K562 (cell line): Measurements from ENCODE around the gene FGF22. TPM values are rescaled to one million over a fixed set of nuclear protein-coding genes. Genes with fewer than 3 reads are reported as not detected.

Experiments used
- ATAC-seq: fragments of 200-7000 bp; cut with Tn5 transposase; 3 replicates; pipeline ENCODE4 v1.9.1; 2020; ENCODE audit warnings: moderate library complexity
- BruUV-seq: library from RNA; stranded (reverse); fragments of 400-500 nt; replicated peaks from 2 replicates; lab custom pipeline; 2021; lab: Mats Ljungman, UMichigan
- CTCF ChIA-PET: fragments of 300-600 bp; formaldehyde crosslinking; extraction: SDS; loops from one replicate; lab custom pipeline; 2021; ENCODE audit warnings: low intra/inter-chr PET ratio; lab: Yijun Ruan, JAX
- POLR2A ChIA-PET: fragments of 300-600, 350-650 bp; sonication (Branson Sonifier 250); formaldehyde crosslinking; extraction: SDS; loops from one replicate; lab custom pipeline; 2021; ENCODE audit warnings: antibody characterized with exemption, inconsistent platforms; lab: Yijun Ruan, JAX
- DNase-seq, 4 experiments: peaks; one replicate each; pipeline versions ENCODE4 v3.0.0 to v3.0.0-alpha.2; 2011 to 2018; ENCODE audit warnings: low spot score in 3 of 4, mixed read lengths in 3 of 4; ENCODE audit errors: extremely low read depth in 1 of 4
- FAIRE-seq: peaks from 2 replicates; lab custom pipeline; 2011; peaks lifted over from hg19 to GRCh38; lab: Jason Lieb, UNC
- H2AFZ ChIP-seq: 2 replicates; pipeline ENCODE4 v1.6.0; 2011; ENCODE audit warnings: low read depth, low read length, control low read depth, inconsistent platforms
- H3K27ac ChIP-seq: fragments of 200-600 bp; 3 replicates; pipeline ENCODE4 v1.8.0; 2011; ENCODE audit warnings: low read depth, mild to moderate bottlenecking, control low read depth, inconsistent platforms, low read length, moderate library complexity, mixed read lengths; ENCODE audit errors: extremely low read depth
- H3K27me3 ChIP-seq, 2 experiments: fragments of 300-600 bp in 1 of 2; 2 replicates in 1 of 2; 3 replicates in 1 of 2; pipeline versions ENCODE4 v1.6.0 to v1.8.0; 2011; ENCODE audit warnings: inconsistent platforms in 2 of 2, low read length in 2 of 2, mild to moderate bottlenecking in 1 of 2, mixed read lengths in 1 of 2, moderate library complexity in 1 of 2; ENCODE audit not compliant: control insufficient read depth in 2 of 2, insufficient read depth in 2 of 2
- H3K36me3 ChIP-seq: fragments of 300-600 bp; 3 replicates; pipeline ENCODE4 v1.8.0; 2011; ENCODE audit warnings: mild to moderate bottlenecking, low read length, inconsistent platforms; ENCODE audit not compliant: control insufficient read depth, insufficient read depth
- H3K4me1 ChIP-seq, 2 experiments: fragments of 200-600 bp in 1 of 2; replicated peaks in 1 of 2; 2 replicates in 1 of 2; 3 replicates in 1 of 2; pipeline versions ENCODE4 v1.5.1 to v1.8.0; 2011; ENCODE audit warnings: inconsistent platforms in 2 of 2, low read length in 2 of 2, mild to moderate bottlenecking in 1 of 2, mixed read lengths in 1 of 2, moderate library complexity in 1 of 2; ENCODE audit not compliant: control insufficient read depth in 2 of 2, insufficient read depth in 2 of 2
- H3K4me2 ChIP-seq: 2 replicates; pipeline ENCODE4 v1.6.1; 2011; ENCODE audit warnings: low read length, control low read depth, inconsistent platforms, mixed read lengths; ENCODE audit not compliant: insufficient read depth
- H3K4me3 ChIP-seq: fragments of 200-600 bp; sonication (generic), shearing (Covaris generic); 2 replicates; pipeline ENCODE4 v1.5.1; 2016; ENCODE audit warnings: control low read depth, inconsistent platforms
- H3K79me2 ChIP-seq: fragments of 200-600 bp; 3 replicates; pipeline ENCODE4 v1.8.0; 2011; ENCODE audit warnings: low read length, inconsistent platforms; ENCODE audit not compliant: control insufficient read depth, insufficient read depth
- H3K9ac ChIP-seq, 2 experiments: 2 replicates each; pipeline versions ENCODE4 v1.6.0 to v1.6.1; 2011; ENCODE audit warnings: low read depth in 2 of 2, low read length in 2 of 2, control low read depth in 1 of 2, inconsistent platforms in 1 of 2, mild to moderate bottlenecking in 1 of 2, mixed read lengths in 1 of 2; ENCODE audit not compliant: insufficient read depth in 1 of 2
- H3K9me1 ChIP-seq: one replicate; pipeline ENCODE4 v1.6.0; 2011; ENCODE audit warnings: inconsistent platforms, mild to moderate bottlenecking, low read length, moderate library complexity; ENCODE audit not compliant: control insufficient read depth, insufficient read depth
- H3K9me3 ChIP-seq: replicated peaks from 2 replicates; pipeline ENCODE4 v1.5.1; 2011; ENCODE audit warnings: low read depth, low read length, inconsistent platforms; ENCODE audit not compliant: control insufficient read depth, insufficient read depth
- H4K20me1 ChIP-seq: replicated peaks from 2 replicates; pipeline ENCODE4 v1.6.1; 2011; ENCODE audit warnings: low read length, inconsistent platforms, mixed read lengths; ENCODE audit not compliant: control insufficient read depth, insufficient read depth
- ARHGAP35 ChIP-seq: fragments of 450-650 bp; IDR thresholded peaks from 2 replicates; pipeline ENCODE4 v1.6.1; 2018; ENCODE audit not compliant: partially characterized antibody
- ARNT ChIP-seq, 2 experiments: fragments of 450-650 bp; IDR thresholded peaks; 2 replicates each; pipeline ENCODE4 v1.6.1; 2016; ENCODE audit warnings: mild to moderate bottlenecking in 1 of 2
- BHLHE40 ChIP-seq: IDR thresholded peaks from 2 replicates; pipeline ENCODE4 v1.6.1; 2011; ENCODE audit warnings: low read length, improper control_type of control experiment
- BMI1 ChIP-seq: fragments of 150-350 bp; IDR thresholded peaks from 2 replicates; pipeline ENCODE4 v1.6.1; 2014; ENCODE audit warnings: low read length
- CREB5 ChIP-seq: fragments of 250-450 bp; sonication (Bioruptor Pico); IDR thresholded peaks from 2 replicates; pipeline ENCODE4 v1.5.0; 2020; ENCODE audit warnings: mild to moderate bottlenecking
- DIDO1 ChIP-seq: fragments of 450-650 bp; IDR thresholded peaks from 2 replicates; pipeline ENCODE4 v1.6.1; 2016; ENCODE audit warnings: low read depth, missing biosample characterization, missing genetic modification characterization
- EHMT2 ChIP-seq: fragments of 450-650 bp; IDR thresholded peaks from 2 replicates; pipeline ENCODE4 v1.6.1; 2018; ENCODE audit warnings: antibody characterized with exemption
- FOXJ3 ChIP-seq: sonication (generic); formaldehyde crosslinking; IDR thresholded peaks from 2 replicates; pipeline ENCODE4 v1.4.0; 2020; ENCODE audit warnings: mild to moderate bottlenecking, missing genetic modification reagents
- HDAC2 ChIP-seq: fragments of 450-650 bp; IDR thresholded peaks from 2 replicates; pipeline ENCODE4 v1.6.1; 2016; ENCODE audit warnings: mild to moderate bottlenecking
- HDAC3 ChIP-seq: fragments of 450-650 bp; IDR thresholded peaks from 2 replicates; pipeline ENCODE4 v1.6.1; 2018; ENCODE audit warnings: borderline replicate concordance, mild to moderate bottlenecking, moderate library complexity; ENCODE audit not compliant: partially characterized antibody
- HLTF ChIP-seq: fragments of 450-650 bp; IDR thresholded peaks from 2 replicates; pipeline ENCODE4 v1.6.1; 2016
- JUN ChIP-seq, 2 experiments: sonication (generic) in 1 of 2; formaldehyde crosslinking in 1 of 2; IDR thresholded peaks; 2 replicates each; pipeline versions ENCODE4 v1.6.1 to v1.8.0; 2012 to 2022; ENCODE audit warnings: borderline replicate concordance in 2 of 2, mild to moderate bottlenecking in 2 of 2, improper control_type of control experiment in 1 of 2, low read depth in 1 of 2, low read length in 1 of 2, missing genetic modification reagents in 1 of 2
- KLF6 ChIP-seq: fragments of 250-450 bp; sonication (Bioruptor Pico); IDR thresholded peaks from 2 replicates; pipeline ENCODE4 v1.4.0; 2020; ENCODE audit warnings: mild to moderate bottlenecking, moderate library complexity, borderline replicate concordance
- MIER1 ChIP-seq: fragments of 450-650 bp; IDR thresholded peaks from 2 replicates; pipeline ENCODE4 v1.6.1; 2016; ENCODE audit warnings: antibody characterized with exemption, mild to moderate bottlenecking, low read depth
- MYNN ChIP-seq, 2 experiments: sonication (generic); formaldehyde crosslinking in 1 of 2; IDR thresholded peaks; 2 replicates each; pipeline versions ENCODE4 v1.5.0 to v1.6.1; 2016 to 2020; ENCODE audit warnings: antibody characterized with exemption in 1 of 2, missing genetic modification reagents in 1 of 2
- PHB2 ChIP-seq: fragments of 450-650 bp; IDR thresholded peaks from 2 replicates; pipeline ENCODE4 v1.6.1; 2017; ENCODE audit warnings: low read depth
- PHF8 ChIP-seq: fragments of 200-600 bp; sonication (generic); IDR thresholded peaks from 2 replicates; pipeline ENCODE4 v1.6.1; 2012; ENCODE audit warnings: mixed run types, mild to moderate bottlenecking, inconsistent platforms, low read length, moderate library complexity, borderline replicate concordance
- PRMT5 ChIP-seq: sonication (generic); formaldehyde crosslinking; IDR thresholded peaks from 2 replicates; pipeline ENCODE4 v1.5.0; 2020; ENCODE audit warnings: missing genetic modification reagents
- SAP30 ChIP-seq: fragments of 200-600 bp; sonication (generic); IDR thresholded peaks from 2 replicates; pipeline ENCODE4 v1.6.1; 2012; ENCODE audit warnings: borderline replicate concordance, low read depth, mild to moderate bottlenecking, moderate library complexity, low read length, control low read depth, inconsistent platforms; ENCODE audit not compliant: insufficient read depth, poor library complexity, severe bottlenecking
- STAG1 ChIP-seq: sonication (generic); formaldehyde crosslinking; IDR thresholded peaks from 2 replicates; pipeline ENCODE4 v1.5.0; 2020; ENCODE audit warnings: missing genetic modification reagents, borderline replicate concordance
- ZEB2 ChIP-seq: fragments of 450-650 bp; IDR thresholded peaks from 2 replicates; pipeline ENCODE4 v1.6.1; 2016
- ZFP36 ChIP-seq: fragments of 150-350 bp; IDR thresholded peaks from 2 replicates; pipeline ENCODE4 v1.6.1; 2018; ENCODE audit warnings: low read length, low read depth; ENCODE audit not compliant: partially characterized antibody
- ZNF212 ChIP-seq: fragments of 450-650 bp; formaldehyde crosslinking; IDR thresholded peaks from 2 replicates; pipeline ENCODE4 v1.4.0; 2020; ENCODE audit warnings: mild to moderate bottlenecking
- WGBS: fragments of 100-300 bp; shearing (Covaris generic); methylation state at CpG from one replicate; pipeline ENCODE4 v1.1.6; 2016; ENCODE audit warnings: low coverage, mixed read lengths; ENCODE audit not compliant: insufficient coverage; ENCODE audit errors: missing lambda C conversion rate; 5-methylcytosine and 5-hydroxymethylcytosine counted together
- in situ Hi-C: fragments of 300-500 bp; cut with MboI; formaldehyde crosslinking; loops from 4 replicates; pipeline ENCODE4 v1.15.0; 2018; ENCODE audit warnings: inconsistent platforms, mixed read lengths
- intact Hi-C: fragments of 100-400 bp; cut with micrococcal nuclease; formaldehyde crosslinking; loops from 2 replicates; pipeline ENCODE4 v1.14.2; 2022
- polyA plus RNA-seq, 8 experiments: library from polyadenylated mRNA; depleted of rRNA in 4 of 8; stranded (reverse) in 5 of 8; unstranded in 3 of 8; fragments of >200 nt; fragmentation: Nextera tagmentation in 2 of 8; fragmentation: Illumina TruSeq in 1 of 8; extraction: Ambion mirVana in 2 of 8; extraction: Trizol in 1 of 8; gene quantifications; 2 replicates each; pipeline versions ENCODE4 v1.2.1 to v1.2.3, GENCODE V29; 2011 to 2014; ENCODE audit warnings: inconsistent platforms in 1 of 8, missing spikeins in 1 of 8
- total RNA-seq, 7 experiments: library from RNA; depleted of rRNA in 6 of 7; stranded (reverse); fragments of >200 nt in 6 of 7; fragmentation: Illumina TruSeq in 2 of 7; extraction: Trizol in 2 of 7; gene quantifications; 2 replicates each; pipeline versions ENCODE4 v1.2.1 to v1.2.3, GENCODE V29; 2011 to 2021; ENCODE audit warnings: low replicate concordance in 1 of 7

The FGF22 gene
- total and polyA plus RNA-seq, 9 of the 15 experiments (the other 6 are each of a cell fraction or from before 2014, with no cell fraction given), result 0.14 to 2.2 (median 0.86) TPM; not detected in 4

DNA sequence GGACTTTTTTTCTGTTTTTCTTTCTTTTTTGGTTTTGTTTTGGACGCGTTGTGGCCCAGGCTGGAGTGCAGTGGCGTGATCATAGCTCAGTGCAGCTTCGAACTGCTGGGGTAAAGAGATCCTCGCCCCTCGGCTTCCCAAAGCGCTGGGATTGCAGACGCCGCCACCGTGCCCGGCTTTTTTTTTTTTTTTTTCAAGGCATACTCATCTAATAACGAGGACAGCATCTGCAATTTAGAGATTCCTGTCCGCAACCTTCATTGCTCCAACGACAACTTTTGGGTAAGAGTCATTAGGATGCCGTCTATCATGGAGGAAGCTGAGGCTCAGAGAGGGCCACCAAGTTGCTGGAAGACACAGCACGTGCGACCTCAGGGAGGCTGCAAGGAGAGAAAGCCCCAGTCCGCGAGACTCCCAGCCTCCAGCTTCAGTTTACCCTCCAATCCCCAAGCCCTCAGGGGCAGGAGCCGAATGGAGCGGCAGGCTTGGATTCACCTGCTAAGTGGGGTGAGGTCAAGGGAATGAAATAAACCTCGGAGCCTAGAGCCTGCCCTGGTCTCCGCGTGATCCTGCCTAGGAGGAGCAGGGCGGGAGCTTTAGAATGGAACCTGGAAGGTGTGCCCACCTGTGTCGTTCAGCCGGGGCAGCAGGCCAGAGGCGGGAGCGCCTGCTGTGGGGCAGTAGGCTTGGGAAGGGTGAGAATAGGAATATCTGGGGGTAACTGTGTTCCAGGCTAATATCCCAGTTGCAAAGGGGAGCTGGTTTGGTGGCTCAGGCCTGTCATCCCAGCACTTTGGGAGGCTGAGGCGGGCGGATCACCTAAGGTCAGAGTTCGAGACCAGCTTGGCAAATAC, 5.7 kb upstream of the FGF22 start:
- DNase-seq, result peak in 1 of 4 experiments; percentile 27
- no peak for ATAC-seq
- peak overlapping the region; percentile 31; the same call in 1 of the 3 replicates for H3K27ac ChIP-seq
- FAIRE-seq, result peak; percentile 32
- H4K20me1 ChIP-seq, result no peaks in the 10 kb centered on the region
- H2AFZ ChIP-seq, result peak overlapping the region; percentile 87
- peak overlapping the region; percentile 85 for H3K4me2 ChIP-seq
- H3K36me3 ChIP-seq, result peaks cover 30% of the 10 kb centered on the region; the same call in 2 of the 3 replicates
- H3K4me1 ChIP-seq, result peaks cover 2 to 57% of the 10 kb centered on the region in 2 experiments; a peak in 4 of 5 replicates
- ChIA-PET POLR2A (interaction anchor here (0.5 to 1.2 kb wide), 5 partner anchors 9 to 54 kb away, joined by 3 to 6 read pairs (median 4); no protein-coding TSS in a partner anchor), CTCF (no interaction called here)
- no peaks in the 10 kb centered on the region for H3K9me3 ChIP-seq
- H3K79me2 ChIP-seq, result peaks cover 39% of the 10 kb centered on the region
- H3K9ac ChIP-seq, result peak overlapping the region; percentile 88 to 95
- H3K9me1 ChIP-seq, result no peaks in the 10 kb centered on the region
- H3K4me3 ChIP-seq, result peak overlapping the region; percentile 70
- in situ Hi-C loops, result no loop called here
- H3K27me3 ChIP-seq, result no peaks in the 10 kb centered on the region
- no TSS peak for BruUV-seq
- WGBS, result 35% methylated on average over 24 of the region's 32 CpGs
- intact Hi-C loops, result no loop called here
- TF ChIP-seq KLF6 (CRISPR knock-in tag) (no peak), CREB5 (CRISPR knock-in tag) (no peak), ZEB2 (no peak), STAG1 (no peak), BMI1 (no peak), DIDO1 (tag) (no peak), HDAC3 (no peak), ARHGAP35 (no peak), MYNN (IDR thresholded peaks at IDR 0.05) (no peak), MYNN (CRISPR knock-in tag; IDR thresholded peaks at IDR 0.05) (no peak), SAP30 (peak; percentile 59), MIER1 (peak; percentile 57; the same call in 1 of the 2 replicates), ARNT (IDR thresholded peaks at IDR 0.05) (peak; percentile 50 to 57; a peak in 1 of 4 replicates), PHF8 (no peak), PRMT5 (CRISPR knock-in tag) (no peak), HLTF (no peak), PHB2 (peak; percentile 36; the same call in 1 of the 2 replicates), JUN (IDR thresholded peaks at IDR 0.05; ENCODE audit: borderline replicate concordance, low read depth, low read length) (no peak), JUN (CRISPR knock-in tag; IDR thresholded peaks at IDR 0.05; ENCODE audit: borderline replicate concordance) (no peak), ZFP36 (peak; percentile 82), FOXJ3 (no peak), EHMT2 (no peak), BHLHE40 (peak; percentile 46), ZNF212 (CRISPR knock-in tag) (no peak), HDAC2 (peak; percentile 77)
